SKM-1 (cell line): ENCODE measurements around the gene CASKIN1.
A peak's percentile ranks its signal among the peaks of the same experiment; 100 is the strongest.

Source experiments
- DNase-seq: peaks from one replicate; lab custom pipeline; 2025; ENCODE audit not compliant: unreplicated experiment; lab: John Stamatoyannopoulos, UW

Gene CASKIN1

DNA sequence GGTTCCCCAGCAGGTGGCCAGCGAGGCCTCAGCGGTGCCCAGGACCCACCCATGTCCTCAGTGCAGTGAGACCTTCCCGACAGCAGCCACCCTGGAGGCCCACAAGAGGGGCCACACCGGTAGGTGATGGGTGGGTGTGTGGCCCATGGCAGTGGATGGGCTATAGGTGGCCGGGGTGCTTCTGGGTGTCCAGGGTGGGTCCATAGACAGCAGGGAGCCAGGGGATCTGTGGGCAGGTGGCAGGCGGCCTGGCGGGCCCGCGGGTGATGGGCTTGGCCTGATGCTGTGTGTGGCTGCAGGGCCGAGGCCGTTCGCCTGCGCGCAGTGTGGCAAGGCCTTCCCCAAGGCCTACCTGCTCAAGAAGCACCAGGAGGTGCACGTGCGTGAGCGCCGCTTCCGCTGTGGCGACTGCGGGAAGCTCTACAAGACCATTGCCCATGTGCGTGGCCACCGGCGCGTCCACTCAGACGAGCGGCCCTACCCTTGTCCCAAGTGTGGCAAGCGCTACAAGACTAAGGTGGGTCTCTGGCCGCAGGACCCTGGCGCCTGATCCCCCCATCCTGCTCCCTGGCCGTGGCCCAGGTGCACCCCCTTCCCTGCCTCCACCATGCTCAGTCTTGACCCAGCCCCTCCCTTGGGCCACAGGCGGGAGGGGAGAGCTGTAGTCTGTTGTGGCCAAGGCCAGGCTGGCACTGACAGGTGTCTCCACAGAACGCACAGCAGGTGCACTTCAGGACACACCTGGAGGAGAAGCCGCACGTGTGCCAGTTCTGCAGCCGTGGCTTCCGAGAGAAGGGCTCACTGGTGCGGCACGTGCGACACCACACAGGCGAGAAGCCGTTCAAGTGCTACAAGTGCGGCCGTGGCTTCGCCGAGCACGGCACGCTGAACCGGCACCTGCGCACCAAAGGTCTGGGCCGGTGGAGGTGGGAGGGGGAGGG, 37.7 kb upstream of the CASKIN1 start:
- DNase-seq, result no peak

DNA sequence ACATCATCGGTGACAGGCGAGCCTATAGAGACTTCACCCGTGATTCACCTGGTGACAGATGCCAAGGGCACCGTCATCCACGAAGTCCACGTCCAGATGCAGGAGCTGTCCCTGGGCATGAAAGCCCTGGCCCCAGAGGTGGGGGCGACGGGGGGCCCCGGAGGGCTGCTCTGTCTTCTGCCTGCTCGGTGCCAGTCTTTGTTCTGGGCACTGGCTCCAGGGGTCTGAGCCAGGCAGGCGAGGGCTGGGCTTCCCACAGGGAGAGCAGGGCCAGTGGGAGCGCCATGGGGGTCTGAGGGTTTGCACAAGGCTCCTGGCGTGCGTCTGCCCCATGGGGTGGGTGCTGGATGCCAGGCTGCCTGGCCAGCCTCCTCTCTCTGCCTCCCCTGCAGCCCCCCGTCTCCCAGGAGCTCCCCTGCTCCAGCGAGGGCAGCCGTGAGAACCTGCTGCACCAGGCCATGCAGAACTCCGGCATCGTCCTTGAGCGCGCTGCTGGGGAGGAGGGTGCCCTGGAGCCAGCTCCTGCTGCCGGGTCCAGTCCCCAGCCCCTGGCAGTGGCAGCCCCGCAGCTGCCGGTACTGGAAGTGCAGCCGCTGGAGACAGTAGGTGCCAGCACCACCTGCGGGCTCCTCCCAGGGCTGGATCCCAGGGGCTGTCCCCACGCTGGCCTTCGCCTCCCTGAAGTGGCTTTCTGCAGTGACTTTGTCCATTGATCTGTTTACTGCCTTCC, 36.8 kb upstream of the CASKIN1 start:
- DNase-seq, result no peak

DNA sequence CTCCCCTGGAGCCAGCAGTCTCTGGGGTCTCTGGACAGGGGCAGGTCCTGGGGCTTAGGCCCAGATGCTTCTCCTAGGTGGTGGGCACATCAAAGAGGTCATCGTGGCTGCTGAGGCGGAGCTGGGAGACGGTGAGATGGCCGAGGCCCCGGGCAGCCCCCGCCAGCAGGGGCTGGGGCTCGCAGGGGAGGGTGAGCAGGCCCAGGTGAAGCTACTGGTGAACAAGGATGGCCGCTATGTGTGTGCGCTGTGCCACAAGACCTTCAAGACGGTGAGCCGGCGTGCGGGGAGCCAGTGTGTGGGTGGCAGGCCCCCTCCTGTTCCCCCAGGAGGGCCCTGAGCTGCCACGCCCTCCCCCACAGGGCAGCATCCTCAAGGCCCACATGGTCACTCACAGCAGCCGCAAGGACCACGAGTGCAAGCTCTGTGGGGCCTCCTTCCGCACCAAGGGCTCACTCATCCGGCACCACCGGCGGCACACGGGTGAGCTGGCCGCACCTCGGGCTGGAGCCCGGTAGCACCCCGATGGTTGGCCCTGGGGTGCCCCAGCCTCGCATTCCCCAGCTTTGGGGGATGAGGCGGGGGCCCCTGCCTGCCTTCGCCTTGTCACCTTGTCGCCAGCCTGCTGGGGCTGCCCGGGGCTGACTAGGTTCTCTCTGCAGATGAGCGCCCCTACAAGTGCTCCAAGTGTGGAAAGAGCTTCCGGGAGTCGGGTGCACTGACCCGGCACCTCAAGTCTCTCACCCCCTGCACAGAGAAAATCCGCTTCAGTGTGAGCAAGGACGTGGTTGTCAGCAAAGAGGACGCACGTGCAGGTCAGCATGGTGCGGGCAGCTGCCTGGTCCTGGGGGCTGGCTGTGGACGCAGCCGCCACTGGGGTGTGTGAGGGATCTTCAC, 35.9 kb upstream of the CASKIN1 start:
- no peak for DNase-seq

DNA sequence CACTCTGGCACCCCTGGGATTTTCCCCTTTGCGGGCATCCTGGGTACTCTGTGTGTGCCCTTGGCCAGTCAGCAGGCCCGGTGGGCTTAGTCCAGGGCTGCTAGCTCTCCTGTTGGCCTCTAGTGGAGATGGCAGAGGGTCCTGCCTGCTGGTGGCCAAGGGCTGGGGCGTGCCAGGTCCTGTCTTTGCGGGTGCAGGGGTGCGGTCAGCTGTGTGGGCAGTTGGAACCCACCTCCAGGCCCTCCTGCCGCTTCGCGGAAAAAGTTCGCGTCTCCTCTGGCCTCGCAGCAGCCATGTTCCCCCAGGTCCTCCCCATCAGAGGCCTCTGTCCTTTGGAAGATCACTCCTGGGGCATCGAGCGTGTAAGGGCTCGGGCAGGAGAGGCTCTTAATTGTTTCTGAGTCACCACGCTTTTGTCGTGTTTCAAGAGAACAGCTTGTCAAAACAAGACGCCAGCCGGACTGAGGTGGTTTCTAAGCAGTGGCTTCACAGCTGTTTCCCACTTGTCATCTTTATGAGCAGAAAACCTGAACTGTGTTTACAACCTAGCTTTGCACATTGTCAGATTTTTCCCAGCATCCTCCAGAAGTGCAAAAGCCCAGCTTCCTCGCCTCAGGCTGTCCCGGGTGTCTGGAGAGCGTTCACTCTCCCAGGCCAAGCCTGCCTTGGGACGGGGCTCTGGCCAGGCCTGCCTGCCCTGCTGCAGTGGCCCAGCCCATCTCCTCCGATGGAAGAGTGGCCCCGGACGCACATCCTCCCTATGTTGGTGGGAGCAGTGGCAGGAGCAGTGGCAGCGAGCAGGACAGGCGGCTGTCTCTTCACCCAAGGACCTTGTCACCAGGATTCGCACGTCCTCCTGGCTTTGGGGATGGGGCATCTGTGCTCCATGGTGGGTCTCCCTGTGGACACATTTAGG, 34.9 kb upstream of the CASKIN1 start:
- DNase-seq, result no peak

DNA sequence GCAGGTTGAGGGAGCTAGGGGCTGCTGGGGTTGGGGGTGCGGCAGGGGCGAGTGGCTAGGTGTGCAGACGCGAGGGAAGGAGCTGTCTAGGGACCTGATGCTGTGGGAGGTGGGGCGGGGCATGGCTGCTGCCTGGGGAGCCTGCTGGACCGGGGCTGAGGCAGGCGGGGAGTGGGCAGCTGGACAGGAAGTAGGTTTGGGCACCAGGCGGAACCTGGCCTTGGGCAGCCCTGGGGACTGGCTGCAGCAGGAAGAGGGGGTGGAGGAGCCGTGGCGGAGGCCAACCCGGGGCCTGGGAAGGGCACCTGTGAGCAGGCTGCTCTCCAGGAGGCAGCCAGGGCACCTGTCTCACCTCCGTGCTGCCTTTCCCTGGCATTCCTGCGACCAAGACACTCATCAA, 34.0 kb upstream of the CASKIN1 start:
- no peak for DNase-seq

DNA sequence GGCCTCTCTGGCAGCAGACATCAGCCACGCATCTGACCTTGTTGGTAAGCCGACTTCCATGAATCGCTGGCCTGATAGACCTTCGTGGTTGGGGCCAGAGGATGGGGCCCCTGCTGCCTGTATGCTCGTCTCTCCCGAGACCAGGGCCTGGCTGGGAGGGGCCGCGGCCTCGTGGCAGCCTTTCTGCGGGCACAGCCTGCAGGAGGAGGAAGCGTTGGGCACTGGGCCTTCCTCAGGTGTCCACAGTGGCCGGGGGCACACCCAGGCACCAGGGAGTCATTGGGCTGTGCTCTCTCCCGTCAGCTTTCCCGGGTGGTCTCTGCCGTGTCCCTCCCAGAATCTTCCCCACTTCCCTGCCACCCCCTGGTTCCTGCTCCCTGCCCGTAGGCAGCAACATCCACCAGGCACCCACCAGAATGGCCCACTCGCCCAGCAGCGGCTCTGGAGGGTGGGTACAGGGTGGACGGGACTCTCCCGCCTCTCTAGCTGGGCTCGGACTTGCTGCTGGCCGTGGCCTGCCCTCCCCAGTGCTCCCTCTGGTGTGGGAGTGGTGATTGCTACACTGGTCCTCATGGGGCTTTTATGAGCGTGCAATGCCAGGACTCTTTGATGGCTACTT, 33.3 kb upstream of the CASKIN1 start:
- no peak for DNase-seq

DNA sequence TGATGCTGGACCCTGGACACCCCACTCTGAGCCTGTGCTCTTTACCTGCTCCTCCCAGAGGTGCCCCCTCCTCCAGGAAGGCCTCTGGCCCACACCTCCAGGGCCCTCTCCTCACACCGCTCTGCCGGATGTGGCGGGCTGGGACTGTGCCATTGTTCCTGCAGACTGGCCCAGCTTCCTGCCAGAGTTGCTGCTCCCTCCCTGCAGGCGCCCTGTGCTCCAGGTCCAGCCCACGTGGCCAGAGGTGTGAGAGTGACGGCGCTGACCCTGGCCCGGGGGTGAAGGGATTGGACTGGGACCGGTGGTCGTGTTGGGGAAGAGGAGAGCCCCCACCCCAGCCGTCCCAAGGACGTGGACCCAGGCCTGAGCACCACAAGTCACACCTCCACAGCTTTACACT, 32.7 kb upstream of the CASKIN1 start:
- DNase-seq, result no peak

DNA sequence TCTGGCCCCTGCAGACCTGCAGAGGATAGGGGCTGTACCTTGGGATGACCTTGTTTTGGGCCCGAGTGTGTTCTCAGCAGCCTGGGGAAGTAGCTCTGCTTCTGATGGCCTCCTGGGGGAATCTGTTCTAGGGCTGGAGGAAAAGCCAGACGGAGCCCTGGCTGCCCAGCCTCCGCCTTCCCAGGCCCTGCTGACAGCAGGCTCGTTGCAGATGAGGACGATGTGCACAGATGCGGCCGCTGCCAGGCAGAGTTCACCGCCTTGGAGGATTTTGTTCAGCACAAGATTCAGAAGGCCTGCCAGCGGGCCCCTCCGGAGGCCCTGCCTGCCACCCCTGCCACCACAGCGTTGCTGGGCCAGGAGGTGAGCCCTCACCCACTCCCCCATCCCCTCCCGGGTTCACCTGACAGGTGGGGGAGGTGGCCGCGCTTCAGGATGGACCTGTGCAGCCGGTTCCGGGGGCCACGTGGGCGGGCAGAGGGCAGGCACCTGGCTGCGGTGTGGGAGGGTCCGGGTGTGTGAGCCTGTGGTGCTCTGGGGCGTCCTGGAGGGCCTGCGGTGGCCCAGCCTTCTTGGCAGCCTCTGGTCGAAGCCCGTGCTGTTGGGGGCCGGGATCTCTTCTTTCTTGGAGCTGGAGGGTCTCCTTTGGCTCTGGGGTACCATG, 31.9 kb upstream of the CASKIN1 start:
- no peak for DNase-seq

DNA sequence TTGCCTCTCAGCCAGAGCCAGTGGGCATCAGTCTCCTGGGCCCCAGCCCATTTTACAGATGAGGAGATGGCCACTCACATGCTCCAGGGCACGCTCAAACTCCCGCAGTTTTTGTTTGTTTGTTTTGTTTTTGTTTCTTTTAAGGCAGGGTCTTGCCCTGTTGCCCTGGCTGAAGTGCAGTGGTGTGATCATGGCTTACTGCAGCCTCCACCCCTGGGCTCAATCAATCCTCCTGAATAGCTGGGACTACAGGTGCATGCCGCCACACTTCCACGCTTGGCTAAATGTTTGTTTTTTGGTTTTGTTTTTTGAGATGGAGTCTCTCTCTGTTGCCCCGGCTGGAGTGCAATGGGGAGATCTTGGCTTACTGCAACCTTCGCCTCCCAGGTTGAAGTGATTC, 30.5 kb upstream of the CASKIN1 start:
- DNase-seq, result no peak

DNA sequence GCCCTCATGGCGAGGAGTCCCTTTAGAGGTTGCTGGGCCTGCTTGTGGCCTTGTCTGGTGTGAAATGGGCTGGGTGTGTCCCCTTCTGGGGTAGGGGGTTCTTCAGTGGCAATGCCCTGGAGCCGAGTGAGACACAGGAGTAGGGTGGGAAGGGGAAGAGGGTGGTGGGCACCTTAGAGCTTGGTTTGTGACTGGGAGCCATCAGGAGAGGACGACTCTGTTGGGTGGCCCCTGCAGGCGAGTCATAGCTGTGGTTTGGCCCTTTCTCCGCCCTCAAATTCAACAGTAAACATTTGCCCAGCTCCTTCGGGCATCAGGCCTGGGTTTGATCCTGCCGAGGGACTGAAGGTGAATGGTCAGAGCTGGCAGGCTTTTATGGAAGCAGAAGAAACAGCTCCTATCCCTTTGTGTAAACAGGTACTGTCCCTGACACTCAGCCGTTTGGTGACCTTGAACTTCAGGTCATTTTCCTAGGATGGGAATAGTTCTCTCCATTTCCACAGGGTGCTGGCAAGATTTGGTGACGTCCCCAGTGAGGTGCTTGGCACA, 29.9 kb upstream of the CASKIN1 start:
- DNase-seq, result no peak

DNA sequence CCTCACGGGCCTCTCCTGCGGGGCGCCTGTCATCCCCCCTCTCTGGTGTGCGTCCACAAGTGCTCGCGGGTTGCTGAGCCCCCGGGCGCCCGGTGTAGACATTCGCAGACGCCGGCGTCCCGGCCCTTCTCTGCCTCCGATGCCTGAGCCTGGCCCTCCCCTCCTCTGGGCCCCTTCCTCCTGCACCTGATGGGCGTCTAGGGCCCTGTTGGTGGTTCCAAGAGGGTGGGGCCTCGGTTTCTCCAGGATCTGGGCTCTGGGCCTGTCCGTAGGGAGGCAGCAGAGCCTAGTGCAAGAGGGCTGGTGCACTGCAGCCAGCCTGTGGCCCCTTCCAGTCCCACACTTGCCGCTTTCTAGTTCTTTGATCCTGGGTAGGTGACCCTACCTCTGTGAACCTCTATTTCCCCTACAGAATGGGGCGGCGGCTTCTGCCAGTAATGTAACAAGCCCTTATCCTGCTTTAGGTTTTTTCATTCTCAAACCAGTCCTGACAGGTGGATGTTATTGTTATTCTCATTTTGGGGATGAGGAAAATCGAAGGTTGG, 27.6 kb upstream of the CASKIN1 start:
- DNase-seq, result no peak

DNA sequence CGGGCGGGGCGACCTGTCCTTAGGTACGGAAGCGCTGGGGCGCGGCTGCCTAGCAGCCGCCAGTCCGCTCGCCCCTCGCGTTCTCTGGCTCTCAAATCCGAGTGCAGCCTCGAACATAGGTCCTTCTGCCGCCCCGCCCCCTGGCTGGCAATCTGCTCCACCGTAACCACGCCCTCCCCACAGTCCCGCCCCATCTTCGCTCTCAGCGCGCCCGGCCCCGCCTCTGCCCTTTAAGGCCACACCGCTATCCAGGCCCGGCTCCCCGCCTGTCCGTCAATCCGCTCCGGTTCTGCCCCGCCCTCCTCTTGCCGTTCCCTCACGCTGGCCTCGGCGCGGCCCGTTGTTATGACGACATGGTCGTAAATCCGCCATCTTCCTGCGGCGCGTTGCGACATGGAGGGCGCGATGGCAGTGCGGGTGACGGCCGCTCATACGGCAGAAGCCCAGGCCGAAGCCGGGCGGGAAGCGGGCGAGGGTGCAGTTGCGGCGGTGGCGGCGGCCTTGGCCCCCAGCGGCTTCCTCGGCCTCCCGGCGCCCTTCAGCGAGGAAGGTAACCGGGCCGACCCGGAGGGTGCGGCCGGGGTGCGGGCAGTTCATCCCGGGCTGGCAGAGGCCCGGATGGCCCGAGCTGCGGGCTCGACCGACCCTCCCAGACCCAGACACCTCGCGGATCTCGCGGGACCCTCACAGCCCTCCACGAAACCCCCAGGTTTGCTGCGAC, 27.0 kb upstream of the CASKIN1 start, which contains the start of gene E4F1:
Gene E4F1, plus strand, starts transcription at position 371 of the 721 bp plus-strand sequence. Its CDS starts 23 bp downstream, at position 394.
- peak; percentile 99 for DNase-seq

DNA sequence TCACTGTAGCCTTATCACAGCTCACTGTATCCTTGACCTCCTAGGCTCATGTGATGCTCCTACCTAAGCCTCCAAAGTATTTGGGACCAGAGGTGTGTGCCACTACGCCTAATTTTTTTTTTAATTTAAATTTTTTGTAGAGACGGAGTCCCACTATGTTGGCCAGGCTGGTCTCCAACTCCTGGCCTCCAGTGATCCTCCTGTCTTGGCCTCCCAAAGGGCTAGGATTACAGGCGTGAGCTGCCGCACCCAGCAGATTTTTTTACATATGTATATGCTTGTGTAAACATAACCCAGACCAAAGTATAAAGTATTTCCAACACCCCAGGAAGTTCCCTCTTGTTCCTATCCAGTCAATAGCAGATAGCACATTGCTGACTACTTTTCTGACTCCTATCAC, 19.9 kb upstream of the CASKIN1 start:
- DNase-seq, result no peak

DNA sequence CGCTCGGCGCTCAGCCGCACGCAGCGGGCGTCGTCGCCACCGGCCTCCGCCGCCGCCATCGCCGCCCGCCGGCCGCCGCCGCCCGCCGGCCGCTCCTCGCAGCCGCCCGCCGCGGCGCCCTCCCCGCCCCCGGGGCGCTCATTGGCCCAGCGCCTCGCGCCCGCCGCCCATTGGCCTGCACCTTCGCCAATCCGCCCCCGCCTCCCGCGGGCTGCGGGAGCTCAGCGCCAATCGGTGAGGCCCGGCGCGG, 18.2 kb upstream of the CASKIN1 start, which contains the start of gene PGP:
Gene PGP, minus strand, starts transcription at position 122 of the 250 bp plus-strand sequence. Its CDS starts 63 bp downstream, at position 59.
- DNase-seq, result no peak

DNA sequence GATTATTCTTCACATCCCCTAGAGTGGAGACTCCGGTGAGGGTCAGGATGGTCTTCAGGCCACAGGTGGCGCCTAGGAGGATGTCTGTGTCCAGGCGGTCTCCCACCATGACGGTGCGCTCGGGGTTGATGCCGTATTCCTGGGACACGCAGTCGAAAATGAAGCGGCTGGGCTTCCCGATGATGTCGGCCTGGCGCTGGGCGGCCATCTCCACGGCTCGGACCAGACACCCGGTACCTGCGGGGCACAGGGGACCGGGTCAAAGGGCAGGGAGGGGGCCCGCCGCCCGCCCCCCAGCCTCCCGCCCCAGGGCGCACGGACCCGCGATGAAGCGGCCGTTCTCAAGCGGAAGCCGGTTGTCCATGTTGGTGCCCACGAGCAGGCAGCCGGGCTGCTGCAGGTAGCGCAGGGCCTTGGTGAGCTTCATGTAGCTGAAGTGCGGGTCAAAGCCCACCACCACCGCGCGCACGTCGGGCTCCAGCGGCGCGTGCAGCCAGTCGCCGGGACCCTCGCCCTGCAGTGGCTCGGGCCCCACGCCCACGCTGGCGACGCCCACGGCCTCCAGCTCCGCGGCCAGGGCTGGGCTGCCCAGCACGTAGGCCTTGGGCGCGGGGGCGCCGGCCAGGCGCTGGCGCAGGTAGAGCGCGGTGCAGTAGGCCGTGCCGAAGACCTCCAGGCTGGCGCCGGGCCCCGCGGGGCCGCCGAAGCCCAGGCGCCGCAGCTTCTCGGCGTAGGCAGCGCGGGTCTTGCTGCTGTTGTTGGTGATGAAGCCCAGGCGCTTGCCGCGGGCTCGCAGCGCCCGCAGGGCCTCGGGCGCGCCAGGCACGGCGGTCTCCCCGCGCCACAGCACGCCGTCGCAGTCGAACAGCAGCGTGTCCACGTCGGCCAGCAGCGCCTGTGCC, 17.7 kb upstream of the CASKIN1 start:
- no peak for DNase-seq

DNA sequence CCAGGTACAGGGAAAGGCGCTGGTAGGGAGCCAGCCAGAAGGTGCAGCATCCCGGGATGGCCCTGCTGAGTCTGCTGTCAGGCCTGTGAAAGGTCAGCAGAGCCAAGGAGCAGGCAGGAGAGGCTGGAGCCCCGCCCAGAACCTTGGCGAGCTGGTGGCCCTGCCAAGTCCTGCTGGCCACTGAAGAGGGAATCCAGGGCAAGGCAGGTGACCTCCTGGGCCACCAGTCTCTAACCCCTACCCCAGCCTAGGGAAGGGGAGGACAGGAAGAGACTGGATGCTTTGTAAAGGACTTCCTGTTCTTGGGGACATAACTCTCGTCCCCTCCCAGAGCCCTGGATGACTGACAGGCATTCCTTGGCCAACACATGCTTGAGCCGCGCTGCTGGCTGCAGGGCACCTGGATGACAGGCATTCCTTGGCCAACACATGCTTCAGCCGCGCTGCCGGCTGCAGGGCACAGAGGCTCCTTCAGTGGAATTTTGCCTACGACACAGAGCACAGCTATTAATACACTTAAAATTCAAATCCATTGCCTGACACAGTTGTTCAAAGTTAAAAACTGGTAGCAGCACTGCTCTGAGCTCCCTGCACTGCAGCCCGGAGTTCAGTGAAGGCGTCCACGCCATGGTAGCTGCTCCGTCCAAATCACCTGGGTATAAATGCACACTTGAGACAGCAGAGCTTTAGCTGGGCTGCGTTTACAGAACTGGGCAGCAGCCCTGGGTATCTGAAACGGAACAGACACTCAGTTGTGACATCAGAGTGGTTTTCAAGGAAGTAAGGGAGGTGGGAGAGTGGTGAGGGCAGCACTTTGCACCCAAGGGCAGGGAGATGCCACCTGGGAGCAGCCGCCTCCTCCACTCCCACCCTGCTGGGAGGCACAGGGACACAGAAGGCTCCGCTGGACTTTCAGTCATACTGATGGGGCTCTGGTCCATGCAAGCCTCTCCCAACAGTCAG, 16.2 kb upstream of the CASKIN1 start:
- no peak for DNase-seq
